HUES6 (cell line): Measurements from ENCODE around the gene CLIC5.

Experiments
- H3K27ac ChIP-seq: 2 replicates; pipeline ENCODE4 v1.7.0; 2013; ENCODE audit warnings: low read depth, mild to moderate bottlenecking, low read length, inconsistent platforms
- H3K27me3 ChIP-seq: 2 replicates; pipeline ENCODE4 v1.6.1; 2013; ENCODE audit warnings: low read length; ENCODE audit not compliant: control insufficient read depth, insufficient read depth
- H3K36me3 ChIP-seq: 2 replicates; pipeline ENCODE4 v1.6.1; 2013; ENCODE audit warnings: low read length; ENCODE audit not compliant: control insufficient read depth, insufficient read depth
- H3K4me1 ChIP-seq: 2 replicates; pipeline ENCODE4 v1.6.1; 2013; ENCODE audit warnings: low read length; ENCODE audit not compliant: control insufficient read depth, insufficient read depth
- H3K4me3 ChIP-seq: 2 replicates; pipeline ENCODE4 v1.5.1; 2013; ENCODE audit warnings: low read depth, low read length
- H3K9ac ChIP-seq: one replicate; pipeline ENCODE4 v1.6.1; 2013; ENCODE audit warnings: mild to moderate bottlenecking, low read length
- H3K9me3 ChIP-seq: 2 replicates; pipeline ENCODE4 v1.6.1; 2013; ENCODE audit warnings: low read depth, low read length; ENCODE audit not compliant: control insufficient read depth, insufficient read depth

CLIC5 gene

DNA sequence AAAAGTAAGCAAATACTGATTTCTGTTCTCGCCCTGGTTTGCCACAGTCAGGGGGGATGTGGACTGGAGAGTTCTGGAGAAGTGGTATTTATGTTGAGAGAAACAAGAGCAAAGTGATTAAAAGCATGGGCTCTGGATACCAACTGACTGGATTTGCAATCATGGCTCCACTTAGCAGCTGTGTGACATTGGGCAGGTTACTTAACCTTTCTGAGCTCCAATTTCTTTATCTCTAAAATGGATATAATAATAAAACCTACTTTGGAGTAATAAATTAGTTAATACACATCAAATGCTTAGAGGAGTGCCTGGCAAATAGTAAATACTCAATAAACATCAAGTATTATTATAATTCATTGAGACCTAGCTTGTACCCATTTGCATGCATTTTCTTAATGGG, 111.7 kb downstream of the CLIC5 start:
- no peak overlapping the region for H3K4me3 ChIP-seq
- no peaks in the 10 kb centered on the region for H3K36me3 ChIP-seq
- no peaks in the 10 kb centered on the region for H3K27me3 ChIP-seq
- H3K4me1 ChIP-seq = peaks cover 33% of the 10 kb centered on the region
- H3K9me3 ChIP-seq = no peaks in the 10 kb centered on the region
- no peak overlapping the region for H3K9ac ChIP-seq
- no peak overlapping the region for H3K27ac ChIP-seq

DNA sequence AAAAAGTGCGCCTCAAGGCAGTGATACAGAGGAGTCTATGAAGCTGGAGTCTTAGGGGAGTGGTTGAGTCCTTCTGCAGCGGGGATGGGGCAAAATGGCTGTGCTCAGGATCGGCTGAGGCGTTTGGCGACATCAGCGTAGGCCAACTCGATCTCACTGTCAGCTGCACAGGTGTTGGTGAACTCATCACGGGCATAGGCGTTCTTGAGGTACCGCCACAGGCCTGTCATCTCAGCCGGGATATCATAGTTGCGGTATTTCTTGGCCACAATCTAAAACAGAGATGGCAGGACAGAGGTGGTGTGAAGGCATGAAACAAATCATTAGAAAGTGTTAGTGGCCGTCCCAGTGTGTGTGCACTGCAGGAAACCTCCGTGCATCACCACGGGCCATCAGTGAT, 112.7 kb downstream of the CLIC5 start:
- Histone ChIP-seq H3K36me3 (no peaks in the 10 kb centered on the region), H3K9me3 (no peaks in the 10 kb centered on the region), H3K27me3 (no peaks in the 10 kb centered on the region), H3K4me1 (peaks cover 37% of the 10 kb centered on the region), H3K27ac (no peak overlapping the region), H3K4me3 (no peak overlapping the region), H3K9ac (no peak overlapping the region)

DNA sequence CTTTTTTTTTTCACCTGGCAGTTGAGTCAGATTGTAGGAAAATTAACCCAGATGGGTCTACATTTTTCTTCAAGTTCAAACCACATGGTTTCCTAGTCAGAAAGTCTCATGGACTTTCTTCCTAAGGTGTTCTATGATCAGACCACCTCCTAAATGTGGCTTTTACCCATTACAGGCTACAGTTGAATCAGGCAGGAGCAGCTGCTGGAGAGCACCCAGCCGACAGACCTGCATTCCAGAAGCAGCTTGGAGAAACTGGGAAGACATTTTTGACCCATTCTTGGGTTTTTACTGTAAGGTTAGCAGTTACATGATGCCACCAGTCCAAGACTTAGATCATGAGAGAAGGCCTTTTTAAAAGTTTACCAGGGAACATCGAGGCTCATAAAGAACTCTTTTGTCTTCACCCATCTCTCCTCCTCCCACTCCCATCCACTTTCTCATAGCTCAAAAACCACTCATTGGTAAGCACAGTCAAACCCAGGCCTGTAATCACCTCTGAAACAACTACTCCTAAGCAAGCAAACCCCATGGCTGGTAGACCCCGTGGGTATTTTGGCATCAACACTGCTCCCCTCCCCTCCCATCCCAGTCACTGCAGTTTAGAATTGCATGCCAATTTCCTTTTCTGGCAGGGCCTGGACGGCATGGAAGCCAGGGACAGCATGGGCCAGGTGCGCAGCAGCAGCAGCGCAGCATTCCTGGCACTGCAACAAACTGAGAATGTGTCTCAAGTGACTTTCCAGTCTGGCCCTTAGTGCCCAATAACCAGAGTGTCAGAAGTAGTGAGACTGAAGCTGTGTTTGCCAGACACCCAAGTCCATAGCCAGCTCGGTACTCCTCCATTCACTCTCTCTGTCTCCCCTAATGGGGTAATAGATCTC, 113.7 kb downstream of the CLIC5 start:
- H3K27ac ChIP-seq = 0 out of 2 replicates have a peak overlapping the region, but pooled peaks have one; percentile 4
- no peak overlapping the region for H3K9ac ChIP-seq
- no peak overlapping the region for H3K4me3 ChIP-seq
- no peaks in the 10 kb centered on the region for H3K27me3 ChIP-seq
- peaks cover 37% of the 10 kb centered on the region for H3K4me1 ChIP-seq
- no peaks in the 10 kb centered on the region for H3K9me3 ChIP-seq
- H3K36me3 ChIP-seq = no peaks in the 10 kb centered on the region

DNA sequence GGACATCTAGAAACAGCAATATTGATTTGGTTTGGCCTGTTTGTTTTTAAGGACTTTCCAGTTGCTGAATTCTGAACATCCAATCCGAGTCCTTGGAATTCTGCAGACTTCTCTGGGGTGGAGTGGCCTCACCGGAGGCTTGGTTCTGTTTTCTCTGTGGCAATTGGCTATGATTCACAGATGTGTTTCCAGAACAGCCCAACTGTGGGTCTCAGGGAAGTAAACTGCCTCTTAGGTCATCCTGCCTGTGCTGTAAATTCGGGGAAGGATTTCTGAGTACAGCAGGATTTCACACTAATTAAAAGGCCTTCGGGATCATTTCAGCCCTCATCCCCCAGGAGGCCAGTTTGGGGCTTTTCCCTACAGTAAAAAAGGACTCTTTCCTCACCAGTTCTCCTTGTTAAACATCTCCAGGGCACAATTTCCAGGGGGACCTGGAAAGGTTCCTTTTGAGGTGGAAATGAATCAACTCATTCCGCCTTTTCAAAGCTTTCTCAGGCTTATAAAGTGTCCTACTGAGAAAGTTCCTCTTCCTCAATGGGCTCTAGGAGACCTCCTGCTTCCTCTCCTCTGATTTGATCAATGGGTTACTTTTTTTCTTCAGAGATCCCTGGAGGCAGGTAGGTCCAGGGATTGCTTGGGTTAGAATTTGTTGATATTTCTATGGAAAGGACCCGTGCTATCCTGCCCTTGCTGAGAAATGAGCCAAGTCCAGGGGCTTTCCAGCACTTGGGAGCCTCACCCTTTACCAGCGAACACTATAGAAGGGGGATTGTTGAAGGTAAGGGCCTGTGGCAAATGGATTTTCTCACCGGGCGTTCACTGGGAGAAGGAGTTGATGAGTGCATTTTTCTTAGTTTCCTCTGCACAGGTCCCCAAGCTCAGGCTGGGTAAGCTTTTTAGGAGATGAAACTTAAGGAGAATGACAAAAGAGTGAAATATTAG, 114.6 kb downstream of the CLIC5 start:
- Histone ChIP-seq H3K4me3 (no peak overlapping the region), H3K4me1 (peaks cover 37% of the 10 kb centered on the region)

DNA sequence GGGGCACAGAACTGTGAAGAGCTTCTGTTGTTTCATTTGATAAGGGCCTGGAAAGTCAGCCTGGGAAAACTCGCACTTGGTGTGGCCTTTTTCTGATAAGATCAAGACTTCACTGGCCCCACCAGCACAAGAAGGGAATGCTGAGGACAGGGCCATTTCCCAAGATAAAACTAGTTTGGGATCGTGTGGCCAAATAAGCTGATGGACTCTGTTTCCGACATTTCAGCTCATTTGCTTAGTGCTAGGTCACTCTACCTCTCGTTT, 116.0 kb downstream of the CLIC5 start:
- no peaks in the 10 kb centered on the region for H3K9me3 ChIP-seq
- H3K27ac ChIP-seq = peak overlapping the region; percentile 55; the same call in 1 of the 2 replicates
- peaks cover 37% of the 10 kb centered on the region for H3K4me1 ChIP-seq
- H3K27me3 ChIP-seq = no peaks in the 10 kb centered on the region
- no peak overlapping the region for H3K9ac ChIP-seq
- H3K36me3 ChIP-seq = no peaks in the 10 kb centered on the region
- H3K4me3 ChIP-seq = no peak overlapping the region

More for the DNA sequence above, 114.6 kb downstream of the CLIC5 start:
- Histone ChIP-seq H3K36me3 (no peaks in the 10 kb centered on the region), H3K27ac (peak overlapping the region; percentile 16; the same call in 1 of the 2 replicates), H3K9me3 (no peaks in the 10 kb centered on the region), H3K27me3 (no peaks in the 10 kb centered on the region), H3K9ac (no peak overlapping the region)

DNA sequence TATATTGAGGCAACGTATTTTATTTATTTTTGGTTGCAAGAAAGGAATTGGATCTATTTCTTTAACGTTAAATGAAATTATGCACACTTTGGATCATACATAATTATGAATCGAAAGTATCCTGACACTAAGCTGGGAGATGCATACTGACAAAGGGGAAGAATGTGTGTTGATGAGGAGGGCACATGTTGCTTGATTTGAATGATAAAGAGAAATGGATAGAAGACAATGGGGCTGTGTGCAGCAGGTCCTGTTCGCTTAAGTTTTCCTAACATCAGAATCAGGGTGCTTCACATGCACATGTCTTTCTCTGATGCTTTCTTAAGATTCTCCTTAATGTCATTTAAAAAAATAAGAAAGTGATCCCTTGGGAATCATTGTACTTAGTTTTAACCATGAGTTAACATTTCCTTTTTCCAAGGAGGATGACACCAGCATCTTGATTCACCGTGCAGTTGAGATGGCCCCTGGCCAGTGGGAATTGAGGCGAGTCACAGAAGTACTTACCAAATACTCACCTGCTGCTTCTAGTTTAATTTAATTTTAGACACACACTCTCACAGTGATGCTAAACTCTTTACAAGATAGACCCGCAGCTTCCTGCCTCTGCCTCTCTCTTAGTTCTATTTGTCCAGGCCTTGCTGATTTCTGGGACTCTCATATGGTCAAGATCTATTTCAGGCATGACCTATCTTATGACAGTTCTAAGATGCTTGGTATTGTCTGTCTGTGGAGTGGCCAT, 116.5 kb downstream of the CLIC5 start:
- Histone ChIP-seq H3K9me3 (no peaks in the 10 kb centered on the region), H3K4me3 (no peak overlapping the region), H3K4me1 (peaks cover 37% of the 10 kb centered on the region), H3K27ac (peak overlapping the region; percentile 55), H3K9ac (no peak overlapping the region), H3K27me3 (no peaks in the 10 kb centered on the region), H3K36me3 (no peaks in the 10 kb centered on the region)

DNA sequence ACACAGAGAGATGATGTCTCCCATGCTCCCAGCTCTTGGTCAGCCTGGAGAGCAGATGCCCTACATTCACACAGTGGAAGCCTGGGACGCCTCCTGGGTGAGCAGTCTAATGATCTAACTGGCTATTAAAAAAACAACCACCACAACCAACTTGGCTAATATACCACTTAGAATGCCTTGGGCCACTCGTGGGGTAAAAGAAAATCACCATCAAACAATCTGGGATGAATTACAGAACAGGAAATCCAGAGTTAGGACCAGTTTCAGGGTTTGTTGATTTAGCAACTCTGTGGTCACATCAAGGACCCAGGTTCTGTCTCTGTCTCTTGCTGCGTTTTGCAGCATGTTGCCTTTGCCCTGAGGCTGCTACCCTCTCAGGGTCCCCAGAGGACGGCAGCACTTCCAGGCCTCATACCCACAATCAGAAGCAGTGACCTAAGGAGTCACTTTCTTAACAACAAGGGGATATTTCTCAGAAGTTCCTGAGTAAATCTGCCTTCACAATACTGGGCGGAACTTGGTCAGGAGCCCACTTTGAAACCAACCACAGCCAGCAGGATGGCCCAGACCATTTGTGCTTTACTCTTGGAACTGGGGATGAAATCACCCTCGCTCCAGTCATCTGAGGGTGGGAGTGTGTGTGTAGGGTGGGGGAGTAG, 118.7 kb downstream of the CLIC5 start:
- Histone ChIP-seq H3K27me3 (no peaks in the 10 kb centered on the region), H3K4me3 (no peak overlapping the region), H3K9ac (no peak overlapping the region), H3K27ac (no peak overlapping the region), H3K4me1 (peaks cover 33% of the 10 kb centered on the region), H3K36me3 (no peaks in the 10 kb centered on the region), H3K9me3 (no peaks in the 10 kb centered on the region)

DNA sequence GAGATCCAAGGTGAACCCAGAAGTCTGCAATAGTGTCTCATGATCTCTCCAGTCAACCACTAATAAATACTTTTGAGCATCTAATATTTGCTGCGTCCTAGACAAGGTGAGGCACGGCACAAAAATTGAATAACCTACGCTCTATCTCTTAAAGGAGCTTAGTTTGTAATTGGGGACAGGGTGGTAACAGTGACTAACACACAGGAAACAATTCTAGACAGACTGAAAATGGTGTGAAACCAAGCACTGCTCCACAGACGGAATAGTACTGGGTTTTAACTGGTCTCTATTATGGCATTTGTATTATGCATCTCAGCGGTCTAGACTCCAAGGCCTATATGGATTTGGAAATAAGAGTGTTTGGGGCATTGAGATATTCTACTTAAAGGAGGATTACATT, 120.1 kb downstream of the CLIC5 start:
- no peak overlapping the region for H3K9ac ChIP-seq
- H3K4me1 ChIP-seq = peaks cover 19% of the 10 kb centered on the region
- no peaks in the 10 kb centered on the region for H3K27me3 ChIP-seq
- H3K36me3 ChIP-seq = no peaks in the 10 kb centered on the region
- no peak overlapping the region for H3K4me3 ChIP-seq
- no peak overlapping the region for H3K27ac ChIP-seq
- no peaks in the 10 kb centered on the region for H3K9me3 ChIP-seq

DNA sequence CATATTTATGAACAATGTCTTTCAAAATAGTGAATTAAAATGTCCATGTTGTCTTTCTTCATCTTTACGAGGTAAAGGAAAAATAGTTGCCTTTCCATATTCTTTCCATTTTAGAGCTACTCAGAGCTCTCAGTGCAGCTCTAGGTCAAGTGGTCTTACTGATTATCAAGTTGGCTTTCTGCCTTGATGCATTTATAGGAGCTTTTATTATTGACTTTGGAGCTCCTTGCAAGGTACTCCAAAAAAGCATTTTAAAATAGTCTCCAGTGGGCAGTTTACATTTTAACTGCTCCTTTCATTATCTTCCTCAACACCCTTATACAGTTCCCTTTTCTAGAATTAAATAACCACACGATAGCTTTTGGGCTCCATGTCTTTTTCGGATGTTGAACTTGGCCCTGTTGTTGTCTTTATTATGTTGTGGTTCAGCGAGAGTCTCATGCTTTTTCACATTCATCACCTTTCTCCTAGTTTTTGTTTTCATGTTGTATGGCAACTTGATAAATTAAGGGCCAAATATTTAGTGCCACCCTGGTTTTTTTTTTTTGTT, 122.9 kb downstream of the CLIC5 start:
- Histone ChIP-seq H3K4me3 (no peak overlapping the region), H3K9ac (no peak overlapping the region), H3K36me3 (no peaks in the 10 kb centered on the region), H3K9me3 (no peaks in the 10 kb centered on the region), H3K4me1 (no peaks in the 10 kb centered on the region), H3K27ac (no peak overlapping the region), H3K27me3 (no peaks in the 10 kb centered on the region)

DNA sequence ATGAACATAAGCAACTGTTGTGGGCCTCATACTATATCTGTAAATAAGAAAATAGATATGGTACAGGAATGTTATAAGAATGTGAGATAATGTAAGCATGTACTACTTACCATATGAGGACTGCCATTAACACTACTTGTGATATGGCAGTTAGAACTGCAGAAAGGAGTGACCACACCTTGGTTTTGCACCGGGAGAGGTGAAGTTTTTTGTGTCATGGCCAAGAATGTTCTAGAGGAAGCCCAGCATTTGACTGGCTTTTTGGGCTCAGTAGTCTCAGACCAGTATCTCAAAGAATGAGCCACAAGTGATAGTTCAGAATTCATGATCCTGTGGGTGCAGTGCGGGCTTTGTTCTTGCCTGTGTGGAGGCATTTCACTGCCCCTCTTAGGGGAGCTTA, 123.5 kb downstream of the CLIC5 start:
- no peaks in the 10 kb centered on the region for H3K27me3 ChIP-seq
- H3K9me3 ChIP-seq = no peaks in the 10 kb centered on the region
- H3K4me3 ChIP-seq = no peak overlapping the region
- no peak overlapping the region for H3K9ac ChIP-seq
- no peaks in the 10 kb centered on the region for H3K36me3 ChIP-seq
- no peak overlapping the region for H3K27ac ChIP-seq
- no peaks in the 10 kb centered on the region for H3K4me1 ChIP-seq
